ENCODE measurements around the gene CLASRP. TPM values are rescaled to one million over a fixed set of nuclear protein-coding genes. Genes with fewer than 3 reads are reported as not detected.

Gene CLASRP
- total RNA-seq, 1 experiment from 2014 or later, result 79.9 TPM

- RAD21 ChIA-PET (ENCODE audit: low non-redundant PET in 1 of 2, low total read pairs in 2 of 2, uncharacterized antibody in 2 of 2, unreplicated experiment in 2 of 2), result interaction anchor here in 1 of 2 experiments (0.6 to 0.7 kb wide), 2 partner anchors 52 to 402 kb away, joined by 3 read pairs; no protein-coding TSS in a partner anchor
- no TSS peak for BruUV-seq (replicated peaks)
Observed at GRCh38 chr19:45091031-45091923, 52.4 kb downstream of the CLASRP start.

More at GRCh38 chr19:45091031-45091923, 52.4 kb downstream of the CLASRP start:
- POLR2A ChIA-PET, result interaction anchor here (0.9 to 2.1 kb wide), 6 partner anchors 8 to 158 kb away, joined by 3 to 10 read pairs (median 4); partner anchors contain the start of genes BLOC1S3, GEMIN7 and TRAPPC6A
- no peaks in the 10 kb centered on the region for H3K9me3 ChIP-seq (ENCODE audit: control insufficient read depth in 1 of 2, insufficient read depth in 1 of 2, low read depth in 1 of 2, low read length in 2 of 2)
- no peak overlapping the region for H2AFZ ChIP-seq (ENCODE audit: low read depth, low read length, poor library complexity, severe bottlenecking)
- peak overlapping the region; percentile 84 for H3K27ac ChIP-seq (ENCODE audit: low read depth, low read length)
- intact Hi-C loops (cut with micrococcal nuclease), result loop anchor here (10.0 kb wide), 2 partner anchors 84 to 684 kb away; partner anchors contain the start of genes BLOC1S3 and TRAPPC6A
- peak overlapping the region; percentile 97 for H3K9ac ChIP-seq (ENCODE audit: low read length)
- peak overlapping the region; percentile 96 for H3K4me2 ChIP-seq (ENCODE audit: low read length)
- no peaks in the 10 kb centered on the region for H3K9me2 ChIP-seq (ENCODE audit: insufficient read depth)
- ATAC-seq (peak; percentile 81), DNase-seq (ENCODE audit: low read depth, low spot score) (peak; percentile 99)
- peaks cover 0 to 11% of the 10 kb centered on the region in 2 experiments; a peak in 2 of 4 replicates for H3K36me3 ChIP-seq (ENCODE audit: control insufficient read depth in 1 of 2, insufficient read depth in 2 of 2, low read length in 2 of 2)
- peaks cover 13 to 43% of the 10 kb centered on the region in 2 experiments; a peak in 3 of 4 replicates for H3K4me1 ChIP-seq (ENCODE audit: control insufficient read depth in 1 of 2, insufficient read depth in 2 of 2, low read length in 2 of 2)
- no peaks in the 10 kb centered on the region for H4K20me1 ChIP-seq (ENCODE audit: insufficient read depth)
- peak; percentile 91 for TF ChIP-seq POLR2AphosphoS5 (IDR thresholded peaks at IDR 0.05; ENCODE audit: low read depth, low read length)
- peak; percentile 68 for TF ChIP-seq YY1 (IDR thresholded peaks at IDR 0.05; ENCODE audit: extremely low read depth, insufficient replicate concordance, low read depth, low read length)
- no peak for TF ChIP-seq RAD21 (IDR thresholded peaks at IDR 0.05; ENCODE audit: low read depth)
- no peak for TF ChIP-seq ATF3 (IDR thresholded peaks at IDR 0.05)
- no peak for TF ChIP-seq ZBTB33 (IDR thresholded peaks at IDR 0.05; ENCODE audit: extremely low read depth, insufficient replicate concordance, low read length)
- TF ChIP-seq SP1 (IDR thresholded peaks at IDR 0.05; ENCODE audit: low read depth), result peak; percentile 93
- TF ChIP-seq SRF (IDR thresholded peaks at IDR 0.05; ENCODE audit: low read depth), result peak; percentile 100
- TF ChIP-seq ZNF274 (IDR thresholded peaks at IDR 0.05; ENCODE audit: low read depth, low read length), result no peak
- no peak for TF ChIP-seq REST (IDR thresholded peaks at IDR 0.05; ENCODE audit: low read depth)
- no peak for TF ChIP-seq ZFX (IDR thresholded peaks at IDR 0.05)
- no peak for TF ChIP-seq EZH2 (IDR thresholded peaks at IDR 0.05)
- peak; percentile 87 for TF ChIP-seq MAX (IDR thresholded peaks at IDR 0.05)
- peak; percentile 72 for TF ChIP-seq SIN3A (IDR thresholded peaks at IDR 0.05; ENCODE audit: low read depth)
- peak; percentile 69 for TF ChIP-seq TCF7L2 (IDR thresholded peaks at IDR 0.05; ENCODE audit: borderline replicate concordance, extremely low read depth, insufficient read depth, insufficient read length)
- no peak for TF ChIP-seq EGR1 (IDR thresholded peaks at IDR 0.05; ENCODE audit: low read depth)
- TF ChIP-seq JUND (IDR thresholded peaks at IDR 0.05), result no peak
- no peak; the same call in 1 of the 2 replicates for TF ChIP-seq ELF1 (IDR thresholded peaks at IDR 0.05; ENCODE audit: borderline replicate concordance, low read depth)
- H3K79me2 ChIP-seq (ENCODE audit: insufficient read depth, low read length), result peaks cover 67% of the 10 kb centered on the region
- H3K4me3 ChIP-seq (replicated peaks in 1 of 2; ENCODE audit: low read depth in 1 of 2, low read length in 2 of 2), result peak overlapping the region; percentile 94 to 96
- CTCF ChIA-PET, result interaction anchor here (0.9 to 2.5 kb wide), 6 partner anchors 12 to 137 kb away, joined by 3 to 10 read pairs (median 4); partner anchors contain the start of genes BLOC1S3, TRAPPC6A and ZNF296
- no peaks in the 10 kb centered on the region for H3K27me3 ChIP-seq (ENCODE audit: insufficient read depth, low read length)

Measured in HCT116 (cell line).